GM18858 (cell line): Measurements from ENCODE around the gene ATAD3A.

Experiments used
- ATAC-seq: cut with Tn5 transposase; IDR thresholded peaks from one replicate; pipeline ENCODE4 v1.9.1; 2021; ENCODE audit not compliant: unreplicated experiment

The ATAD3A gene

DNA sequence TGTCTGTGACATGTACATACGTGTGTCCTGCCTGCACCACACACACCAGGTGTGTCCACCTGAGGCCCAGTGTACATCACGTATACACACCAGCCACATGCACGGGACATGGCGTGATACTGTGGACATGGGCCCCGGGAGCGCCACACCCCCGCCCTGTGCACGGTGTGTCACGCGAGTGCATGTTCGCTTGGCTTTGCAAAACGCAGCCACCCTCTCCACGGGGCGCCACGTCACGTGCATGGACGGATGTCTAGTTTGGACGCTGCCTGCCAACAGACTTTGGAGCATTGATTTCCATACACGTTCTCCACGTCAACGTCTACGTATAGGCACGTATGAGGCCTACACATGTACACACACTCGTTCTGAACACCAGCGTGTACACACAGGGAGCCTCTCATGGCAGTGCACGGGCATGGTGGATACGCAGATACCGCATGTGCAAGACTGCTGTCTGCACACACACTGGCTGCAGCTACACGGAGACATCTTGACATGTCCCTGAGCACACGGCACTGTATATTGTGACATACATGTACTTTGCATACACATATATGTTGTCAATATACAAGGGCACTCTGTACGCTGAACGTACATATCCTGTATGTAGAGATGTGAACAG, 25.8 kb downstream of the ATAD3A start:
- ATAC-seq: no peak

DNA sequence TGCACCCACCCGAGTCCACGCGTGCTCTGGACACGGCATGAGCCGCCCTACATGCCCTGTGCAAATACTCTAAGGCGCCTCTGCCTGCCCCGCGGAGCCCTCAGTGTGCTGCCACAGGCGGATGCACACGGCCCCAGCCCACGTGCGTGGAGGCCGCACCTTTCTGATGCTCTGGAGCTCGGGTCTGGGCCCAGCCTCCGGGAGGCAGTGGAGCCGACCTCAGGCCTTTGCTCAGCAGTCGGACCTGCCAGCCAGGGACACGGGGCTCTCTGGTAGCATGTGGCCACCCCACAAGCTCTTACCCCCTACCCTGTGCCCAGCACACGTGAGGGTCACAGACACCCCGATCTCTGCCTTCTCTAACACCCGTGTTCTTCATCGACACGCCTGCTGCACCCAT, 26.4 kb downstream of the ATAD3A start:
- no peak for ATAC-seq

DNA sequence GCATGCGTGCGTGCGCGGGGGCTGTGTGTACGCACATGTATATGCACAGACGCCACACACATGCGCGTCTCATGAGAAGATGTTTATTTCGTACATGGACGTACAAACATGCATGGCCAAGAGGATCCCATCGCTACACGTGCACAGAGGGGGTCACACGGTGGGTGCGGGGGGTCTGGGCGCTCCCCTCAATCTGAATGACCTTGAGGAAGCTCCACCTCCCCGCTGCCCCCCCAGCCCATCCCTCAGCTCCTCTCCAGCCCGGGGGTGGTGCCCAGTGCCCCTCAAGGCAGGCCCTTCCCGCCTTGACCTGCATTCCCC, 27.0 kb downstream of the ATAD3A start:
- ATAC-seq: no peak

DNA sequence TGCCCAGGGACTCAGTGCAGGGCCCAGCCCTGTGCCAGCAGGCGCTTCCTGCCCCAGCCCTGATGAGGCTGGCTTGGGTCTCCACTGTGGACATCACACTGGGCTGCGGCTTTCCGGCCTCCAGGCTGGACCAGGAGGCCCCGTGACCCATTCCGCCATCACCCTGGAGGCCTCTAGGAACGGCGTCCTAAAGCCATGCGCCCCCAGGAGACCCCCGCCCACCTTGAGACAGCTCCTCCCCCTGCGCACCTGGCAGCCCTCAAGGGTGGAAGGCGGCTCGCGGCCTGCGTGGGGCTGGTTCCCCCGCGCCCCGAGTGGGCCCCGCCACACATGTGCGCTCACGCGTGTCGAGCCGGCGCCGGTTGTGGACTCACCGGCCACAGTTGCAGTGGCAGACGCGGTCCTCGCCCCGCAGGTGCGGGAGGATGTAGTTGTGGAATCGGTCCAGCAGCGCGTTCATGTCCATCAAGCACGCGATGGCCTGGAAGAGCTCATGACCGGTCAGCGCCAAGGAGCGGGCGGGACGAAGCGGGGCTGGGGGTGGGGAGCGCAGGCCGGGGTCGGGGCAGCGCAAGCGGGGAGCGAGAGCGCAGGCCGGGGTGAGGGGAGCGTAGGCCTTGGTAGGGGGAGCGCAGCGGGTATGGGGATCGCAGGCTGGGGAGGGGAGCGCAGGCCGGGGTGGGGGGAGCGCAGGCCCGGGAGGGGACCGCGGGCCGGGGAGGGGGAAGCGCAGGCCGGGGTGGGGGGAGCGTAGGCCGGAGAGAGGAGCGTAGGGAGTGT, 27.5 kb downstream of the ATAD3A start:
- no peak for ATAC-seq

GRCh38 chr1:1540090-1540817, 28.3 kb downstream of the ATAD3A start, which contains the start of gene TMEM240:
Gene TMEM240, minus strand, starts transcription at chr1:1540624. Its CDS starts 278 bp downstream, at chr1:1540346.
- ATAC-seq: no peak

- ATAC-seq: no peak
These were observed 29.1 kb downstream of the ATAD3A start for GRCh38 chr1:1540818-1541628.

DNA sequence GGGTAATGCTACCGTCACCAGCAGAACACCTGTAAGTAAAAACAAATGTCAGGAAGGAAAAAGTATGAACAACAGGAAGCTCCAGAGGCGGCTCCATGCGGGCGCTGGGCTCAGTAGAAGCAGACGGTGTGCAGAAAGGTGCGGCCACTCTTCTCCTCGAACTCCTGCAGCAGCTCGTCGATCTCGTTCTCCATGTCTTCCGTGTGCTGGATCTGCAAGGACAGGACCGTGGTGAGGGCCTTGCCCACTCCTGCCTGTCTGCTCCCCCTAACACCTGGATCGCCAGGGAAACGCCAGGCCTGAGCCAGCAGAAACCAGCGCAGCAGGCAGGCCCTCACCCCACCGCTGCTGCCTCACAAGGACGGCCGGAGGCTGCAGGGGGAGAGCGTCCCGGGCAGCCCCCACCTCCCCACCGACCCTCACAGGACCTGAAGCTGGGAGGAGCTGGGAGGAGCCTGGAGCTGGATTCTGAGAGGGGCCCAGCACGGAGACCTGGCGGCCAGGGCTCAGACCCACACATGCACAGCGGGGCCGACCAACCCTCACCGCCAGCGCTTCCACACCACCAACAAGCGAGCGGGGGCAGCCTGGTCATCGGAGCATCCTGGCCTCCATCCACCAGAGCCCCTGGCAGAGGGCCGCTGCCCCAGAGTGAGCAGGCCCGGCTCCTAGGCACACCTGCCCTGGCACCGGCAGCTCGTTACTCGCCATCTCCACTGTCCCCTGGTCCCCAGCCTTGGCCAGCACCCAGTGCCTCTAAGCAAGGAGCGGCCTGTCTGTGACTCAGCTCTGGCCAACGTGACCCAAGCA, 30.2 kb downstream of the ATAD3A start:
- no peak for ATAC-seq

- ATAC-seq: no peak
These were observed 31.1 kb downstream of the ATAD3A start for GRCh38 chr1:1542766-1543705.

GRCh38 chr1:1543706-1544099, 31.7 kb downstream of the ATAD3A start:
- ATAC-seq: no peak

- no peak for ATAC-seq
These were observed 32.6 kb downstream of the ATAD3A start for GRCh38 chr1:1544544-1544943.

DNA sequence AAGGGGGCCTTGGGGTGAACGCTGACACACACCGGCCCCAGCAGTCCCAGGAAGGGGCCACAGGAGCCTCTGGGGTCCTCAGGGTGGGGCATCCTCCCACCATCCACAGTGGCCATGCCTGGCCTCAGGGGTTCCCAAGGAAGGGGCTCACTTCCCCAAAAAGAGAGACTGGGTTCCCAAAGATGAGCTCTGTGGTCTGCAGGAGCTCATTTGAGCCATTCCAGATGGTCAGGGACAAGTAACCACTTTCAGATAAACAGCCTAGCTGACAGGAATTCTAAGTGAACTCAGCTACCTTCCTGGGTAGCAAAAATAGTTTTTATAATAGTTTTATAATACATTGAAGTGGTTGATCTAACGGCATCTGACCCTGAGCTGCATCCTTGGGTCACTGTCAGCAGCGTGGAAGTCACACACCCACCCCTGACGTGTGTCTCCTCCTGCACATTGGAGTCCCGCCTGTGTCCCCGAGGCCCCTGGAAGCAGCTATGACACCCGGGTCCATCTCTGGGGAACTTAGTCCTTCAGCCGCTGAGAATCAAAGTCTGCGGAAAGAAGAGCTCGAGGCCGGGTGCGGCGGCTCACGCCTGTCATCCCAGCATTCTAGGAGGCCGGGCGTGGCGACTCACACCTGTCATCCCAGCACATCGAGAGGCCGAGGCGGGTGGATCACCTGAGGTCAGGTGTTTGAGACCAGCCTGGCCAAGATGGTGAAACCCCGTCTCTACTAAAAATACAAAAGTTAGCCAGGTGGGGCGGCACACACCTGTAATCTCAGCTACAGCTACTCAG, 34.2 kb downstream of the ATAD3A start:
- no peak for ATAC-seq

GRCh38 chr1:1547011-1547410, 35.0 kb downstream of the ATAD3A start:
- ATAC-seq: no peak

DNA sequence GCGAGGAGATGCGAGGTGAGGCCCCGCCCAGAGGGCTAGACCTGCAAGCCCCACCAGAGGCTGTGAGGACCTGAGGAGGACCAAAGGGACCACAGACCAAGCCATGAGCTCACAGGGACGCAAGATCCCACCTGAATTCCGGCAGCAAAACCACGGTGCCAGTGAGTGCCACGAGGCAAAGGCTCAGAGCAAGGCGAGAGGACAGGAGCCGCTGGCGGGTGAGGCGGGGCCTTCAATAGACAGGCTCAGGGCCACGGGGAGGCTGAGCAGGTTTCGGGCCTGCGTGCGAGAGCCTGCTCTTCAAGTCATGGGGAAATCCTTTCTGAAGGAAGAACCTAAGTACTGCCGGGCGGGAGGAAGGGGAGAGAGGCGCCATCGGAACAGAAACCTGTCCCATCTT, 35.5 kb downstream of the ATAD3A start:
- no peak for ATAC-seq

DNA sequence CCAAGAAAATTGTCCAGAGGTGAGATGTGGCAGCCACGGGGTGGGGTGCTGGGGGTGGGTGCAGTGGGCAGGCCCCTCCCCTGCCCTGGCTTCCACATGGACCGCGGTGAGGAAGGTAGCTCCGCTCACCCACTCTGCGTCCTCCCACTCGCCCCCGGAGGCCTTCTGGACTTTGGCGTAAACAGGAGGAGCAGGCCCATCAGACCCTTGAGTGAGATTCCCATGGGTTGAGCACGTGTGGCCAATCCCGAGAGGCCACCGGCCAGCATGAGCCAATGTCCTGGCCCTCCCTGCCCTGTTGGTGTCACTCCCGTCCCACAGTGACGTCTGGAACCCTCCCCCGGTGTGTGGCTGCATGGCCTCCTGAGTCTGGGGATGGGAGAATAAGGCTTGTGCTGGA, 36.6 kb downstream of the ATAD3A start:
- no peak for ATAC-seq

DNA sequence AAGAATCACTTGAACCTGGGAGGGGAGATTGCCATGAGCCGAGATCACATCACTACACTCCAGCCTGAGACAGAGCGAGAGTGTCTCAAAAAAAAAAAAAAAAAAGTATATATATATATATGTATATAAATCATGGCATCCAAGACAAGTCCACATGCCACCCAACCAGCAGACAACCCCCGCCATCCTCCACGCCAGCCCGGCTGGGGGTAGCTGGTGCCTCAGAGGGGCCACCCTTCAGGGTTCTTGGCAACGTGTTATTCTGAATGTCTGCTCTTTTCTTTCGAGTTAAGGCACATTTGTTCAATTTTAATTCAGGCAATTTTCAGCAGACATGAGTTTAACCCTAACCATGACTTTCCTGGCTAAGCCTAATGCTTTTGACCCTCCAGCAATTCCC, 38.1 kb downstream of the ATAD3A start:
- ATAC-seq: no peak

GRCh38 chr1:1550591-1551432, 38.9 kb downstream of the ATAD3A start:
- no peak for ATAC-seq

DNA sequence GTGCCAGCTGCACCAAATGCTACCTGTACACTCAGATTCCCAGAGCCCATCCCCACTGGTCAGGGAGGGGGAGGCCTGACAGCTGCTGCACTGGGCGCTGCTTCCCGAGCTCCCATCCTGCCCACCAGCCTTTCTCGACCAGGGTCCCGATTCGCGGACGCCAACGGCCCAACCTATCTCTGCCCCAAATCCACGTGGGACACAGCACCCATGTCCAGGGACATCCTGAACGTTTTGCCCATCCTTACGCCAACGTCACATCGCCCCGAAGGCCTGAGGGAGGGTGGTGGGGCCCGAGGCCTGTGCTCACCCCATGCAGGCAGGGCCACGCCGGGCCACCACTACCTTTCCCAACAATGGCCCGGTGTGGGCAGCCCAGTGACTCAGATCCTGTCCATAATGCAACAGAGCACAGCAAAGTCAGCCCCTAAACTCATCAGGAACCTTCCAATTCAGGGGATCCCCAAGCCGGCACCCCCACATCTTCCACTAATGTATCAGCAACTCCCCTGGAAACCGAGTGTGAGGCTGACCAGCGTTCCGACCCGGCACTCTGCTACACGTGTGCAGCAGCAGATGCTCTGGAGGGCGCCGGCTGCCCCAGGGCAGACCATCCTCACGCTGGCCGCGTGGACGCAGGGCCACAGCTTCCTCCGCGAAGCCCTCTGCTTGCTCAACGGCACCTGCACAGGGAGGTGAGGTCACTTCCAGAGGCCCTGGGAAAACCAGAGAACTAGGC, 39.7 kb downstream of the ATAD3A start:
- no peak for ATAC-seq
